ENCODE measurements around the gene ARL3. TPM values are rescaled to one million over a fixed set of nuclear protein-coding genes. Genes with fewer than 3 reads are reported as not detected.

Gene ARL3
- total RNA-seq, 1 experiment from 2014 or later, result 20.7 TPM

DNA sequence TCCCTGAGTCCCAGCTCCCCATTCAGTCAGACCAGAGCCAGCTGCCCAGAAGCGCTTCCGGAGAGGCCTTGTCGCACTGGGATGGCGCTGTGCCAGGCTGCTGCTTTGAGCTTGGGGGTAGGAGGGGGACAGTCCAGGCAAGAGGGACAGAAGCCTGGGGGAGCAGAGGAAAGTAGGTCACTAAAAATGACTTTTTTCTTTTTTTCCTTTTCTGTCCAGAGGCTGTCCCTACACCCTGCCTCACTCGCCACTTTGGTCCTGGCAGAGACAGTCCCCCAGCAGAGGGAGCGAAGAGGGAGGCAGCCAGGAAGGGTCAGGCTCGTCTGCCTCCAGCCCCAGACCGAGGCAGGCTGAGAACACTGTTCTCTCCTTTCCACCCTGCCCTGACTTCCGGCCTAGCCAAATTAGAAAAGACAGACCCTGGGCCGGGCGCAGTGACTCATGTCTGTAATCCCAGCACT, 85.7 kb downstream of the ARL3 start:
- ChIA-PET CTCF (no interaction called here), POLR2A (no interaction called here)
- peak; percentile 2; the same call in 1 of the 2 replicates for ATAC-seq
- Histone ChIP-seq H3K27me3 (ENCODE audit: control insufficient read depth, insufficient read depth, low read length) (no peaks in the 10 kb centered on the region), H3K9me3 (ENCODE audit: control insufficient read depth, insufficient read depth, low read depth, low read length) (no peaks in the 10 kb centered on the region), H3K36me3 (ENCODE audit: control insufficient read depth, insufficient read depth, low read length) (no peaks in the 10 kb centered on the region), H3K4me3 (ENCODE audit: low read depth in 2 of 2, low read length in 2 of 2) (no peak overlapping the region), H3K4me1 (ENCODE audit: control insufficient read depth, insufficient read depth, low read length) (peaks cover 36% of the 10 kb centered on the region), H3K27ac (ENCODE audit: low read length) (peak overlapping the region; percentile 69)
- no TSS peak for BruUV-seq (replicated peaks)
- intact Hi-C loops (cut with micrococcal nuclease; ENCODE audit: unreplicated experiment), result no loop called here
- DNase-seq (ENCODE audit: low read depth, low spot score), result no peak
- in situ Hi-C loops (cut with HindIII; ENCODE audit: low pct_unique_long_range_greater_than_20kb, low sequenced_read_pairs), result no loop called here
- TF ChIP-seq TCF7L2 (IDR thresholded peaks at IDR 0.05; ENCODE audit: low read depth, low read length), result no peak
- TF ChIP-seq, protein P1, sequence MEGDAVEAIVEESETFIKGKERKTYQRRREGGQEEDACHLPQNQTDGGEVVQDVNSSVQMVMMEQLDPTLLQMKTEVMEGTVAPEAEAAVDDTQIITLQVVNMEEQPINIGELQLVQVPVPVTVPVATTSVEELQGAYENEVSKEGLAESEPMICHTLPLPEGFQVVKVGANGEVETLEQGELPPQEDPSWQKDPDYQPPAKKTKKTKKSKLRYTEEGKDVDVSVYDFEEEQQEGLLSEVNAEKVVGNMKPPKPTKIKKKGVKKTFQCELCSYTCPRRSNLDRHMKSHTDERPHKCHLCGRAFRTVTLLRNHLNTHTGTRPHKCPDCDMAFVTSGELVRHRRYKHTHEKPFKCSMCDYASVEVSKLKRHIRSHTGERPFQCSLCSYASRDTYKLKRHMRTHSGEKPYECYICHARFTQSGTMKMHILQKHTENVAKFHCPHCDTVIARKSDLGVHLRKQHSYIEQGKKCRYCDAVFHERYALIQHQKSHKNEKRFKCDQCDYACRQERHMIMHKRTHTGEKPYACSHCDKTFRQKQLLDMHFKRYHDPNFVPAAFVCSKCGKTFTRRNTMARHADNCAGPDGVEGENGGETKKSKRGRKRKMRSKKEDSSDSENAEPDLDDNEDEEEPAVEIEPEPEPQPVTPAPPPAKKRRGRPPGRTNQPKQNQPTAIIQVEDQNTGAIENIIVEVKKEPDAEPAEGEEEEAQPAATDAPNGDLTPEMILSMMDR (IDR thresholded peaks at IDR 0.05), result no peak
- TF ChIP-seq, protein P2, sequence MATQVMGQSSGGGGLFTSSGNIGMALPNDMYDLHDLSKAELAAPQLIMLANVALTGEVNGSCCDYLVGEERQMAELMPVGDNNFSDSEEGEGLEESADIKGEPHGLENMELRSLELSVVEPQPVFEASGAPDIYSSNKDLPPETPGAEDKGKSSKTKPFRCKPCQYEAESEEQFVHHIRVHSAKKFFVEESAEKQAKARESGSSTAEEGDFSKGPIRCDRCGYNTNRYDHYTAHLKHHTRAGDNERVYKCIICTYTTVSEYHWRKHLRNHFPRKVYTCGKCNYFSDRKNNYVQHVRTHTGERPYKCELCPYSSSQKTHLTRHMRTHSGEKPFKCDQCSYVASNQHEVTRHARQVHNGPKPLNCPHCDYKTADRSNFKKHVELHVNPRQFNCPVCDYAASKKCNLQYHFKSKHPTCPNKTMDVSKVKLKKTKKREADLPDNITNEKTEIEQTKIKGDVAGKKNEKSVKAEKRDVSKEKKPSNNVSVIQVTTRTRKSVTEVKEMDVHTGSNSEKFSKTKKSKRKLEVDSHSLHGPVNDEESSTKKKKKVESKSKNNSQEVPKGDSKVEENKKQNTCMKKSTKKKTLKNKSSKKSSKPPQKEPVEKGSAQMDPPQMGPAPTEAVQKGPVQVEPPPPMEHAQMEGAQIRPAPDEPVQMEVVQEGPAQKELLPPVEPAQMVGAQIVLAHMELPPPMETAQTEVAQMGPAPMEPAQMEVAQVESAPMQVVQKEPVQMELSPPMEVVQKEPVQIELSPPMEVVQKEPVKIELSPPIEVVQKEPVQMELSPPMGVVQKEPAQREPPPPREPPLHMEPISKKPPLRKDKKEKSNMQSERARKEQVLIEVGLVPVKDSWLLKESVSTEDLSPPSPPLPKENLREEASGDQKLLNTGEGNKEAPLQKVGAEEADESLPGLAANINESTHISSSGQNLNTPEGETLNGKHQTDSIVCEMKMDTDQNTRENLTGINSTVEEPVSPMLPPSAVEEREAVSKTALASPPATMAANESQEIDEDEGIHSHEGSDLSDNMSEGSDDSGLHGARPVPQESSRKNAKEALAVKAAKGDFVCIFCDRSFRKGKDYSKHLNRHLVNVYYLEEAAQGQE (IDR thresholded peaks at IDR 0.05; ENCODE audit: insufficient read depth in 1 of 2, low read depth in 2 of 2, low read length in 1 of 2), result no peak
- TF ChIP-seq POLR2AphosphoS5 (IDR thresholded peaks at IDR 0.05; ENCODE audit: low read depth, low read length), result no peak

DNA sequence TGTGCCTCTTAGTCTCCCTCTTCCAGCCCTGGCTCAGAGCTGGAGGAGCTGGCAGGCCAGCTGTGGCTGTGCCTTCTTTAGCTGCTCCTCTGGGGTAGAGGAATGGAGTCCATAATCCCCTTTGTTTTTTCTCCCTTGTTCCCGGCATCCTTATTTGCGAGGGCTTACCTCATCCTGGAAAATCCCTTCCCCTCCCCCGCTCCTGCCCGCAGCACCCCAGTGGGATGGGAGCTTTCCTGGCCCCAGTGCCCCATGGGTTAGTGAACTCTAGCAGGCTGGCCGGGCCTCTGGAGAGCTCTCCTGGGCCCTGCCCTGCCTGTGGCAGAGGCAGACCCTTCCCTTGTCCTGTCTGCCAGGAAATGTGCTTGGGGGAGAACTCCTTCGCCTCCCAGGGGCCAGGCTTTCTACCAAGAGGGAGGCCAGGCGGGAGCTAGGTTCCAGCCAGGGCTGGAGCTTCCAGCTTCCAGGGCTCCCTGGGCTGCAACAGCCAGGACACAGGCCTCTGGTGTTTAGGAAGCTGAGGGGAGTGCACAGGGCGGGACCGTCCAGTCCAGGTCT, 86.4 kb downstream of the ARL3 start:
- DNase-seq (ENCODE audit: low read depth, low spot score) (no peak), ATAC-seq (peak; percentile 57)
- TF ChIP-seq SIN3A (IDR thresholded peaks at IDR 0.05; ENCODE audit: borderline replicate concordance, insufficient read depth, low read depth, low read length), result no peak
- TF ChIP-seq POLR2AphosphoS5 (IDR thresholded peaks at IDR 0.05; ENCODE audit: low read depth, low read length), result no peak
- TF ChIP-seq, protein P1 (IDR thresholded peaks at IDR 0.05), result no peak
- TF ChIP-seq, protein P2 (IDR thresholded peaks at IDR 0.05; ENCODE audit: insufficient read depth in 1 of 2, low read depth in 2 of 2, low read length in 1 of 2), result no peak
- no peak for TF ChIP-seq TCF7L2 (IDR thresholded peaks at IDR 0.05; ENCODE audit: low read depth, low read length)
- CTCF ChIA-PET, result no interaction called here
- POLR2A ChIA-PET, result interaction anchor here (0.5 kb wide), 1 partner anchor 67 kb away, joined by 3 read pairs; no protein-coding TSS in a partner anchor
- no peaks in the 10 kb centered on the region for H3K9me3 ChIP-seq (ENCODE audit: control insufficient read depth, insufficient read depth, low read depth, low read length)
- H3K4me1 ChIP-seq (ENCODE audit: control insufficient read depth, insufficient read depth, low read length), result peaks cover 36% of the 10 kb centered on the region
- H3K27me3 ChIP-seq (ENCODE audit: control insufficient read depth, insufficient read depth, low read length), result no peaks in the 10 kb centered on the region
- peak overlapping the region; percentile 69 for H3K27ac ChIP-seq (ENCODE audit: low read length)
- H3K36me3 ChIP-seq (ENCODE audit: control insufficient read depth, insufficient read depth, low read length), result no peaks in the 10 kb centered on the region
- intact Hi-C loops (cut with micrococcal nuclease; ENCODE audit: unreplicated experiment), result no loop called here
- in situ Hi-C loops (cut with HindIII; ENCODE audit: low pct_unique_long_range_greater_than_20kb, low sequenced_read_pairs), result no loop called here
- no TSS peak for BruUV-seq (replicated peaks)
- no peak overlapping the region for H3K4me3 ChIP-seq (ENCODE audit: low read depth in 2 of 2, low read length in 2 of 2)
